Thymus (tissue), 11 donors: Measurements from ENCODE around the gene ANKRD29. TPM values are rescaled to one million over a fixed set of nuclear protein-coding genes. Genes with fewer than 3 reads are reported as not detected.
"Not testable (repeated sequence)": the region's sequence is repeated elsewhere in the genome, so short reads cannot be mapped to it uniquely, and the experiment has no call there.

Source experiments
- DNase-seq, 9 donors: peaks; one replicate each; pipeline ENCODE4 v3.0.0-alpha.2; 2013; ENCODE audit warnings: low spot score in 9 of 9, low read depth in 6 of 9, missing footprints in 1 of 9
- H3K27ac ChIP-seq, 2 donors: one replicate each; pipeline ENCODE4 v1.5.1; 2013; ENCODE audit warnings: control low read depth in 1 of 2, low read depth in 1 of 2, low read length in 1 of 2, mild to moderate bottlenecking in 1 of 2, moderate library complexity in 1 of 2
- H3K27me3 ChIP-seq, 2 donors: one replicate each; pipeline ENCODE4 v1.5.1; 2013; ENCODE audit warnings: low read length in 1 of 2; ENCODE audit not compliant: control insufficient read depth in 2 of 2, insufficient read depth in 1 of 2
- H3K36me3 ChIP-seq, 2 donors: one replicate each; pipeline ENCODE4 v1.5.1; 2013; ENCODE audit warnings: low read length in 1 of 2, mild to moderate bottlenecking in 1 of 2, moderate library complexity in 1 of 2; ENCODE audit not compliant: control insufficient read depth in 2 of 2, insufficient read depth in 2 of 2
- H3K4me1 ChIP-seq, 2 donors: one replicate each; pipeline ENCODE4 v1.5.1; 2013; ENCODE audit warnings: low read length in 2 of 2; ENCODE audit not compliant: control insufficient read depth in 2 of 2, insufficient read depth in 2 of 2
- H3K4me3 ChIP-seq, 2 donors: one replicate each; pipeline ENCODE4 v1.5.1; 2013; ENCODE audit warnings: low read length in 2 of 2, control low read depth in 1 of 2, mild to moderate bottlenecking in 1 of 2
- H3K9me3 ChIP-seq, 2 donors: one replicate each; pipeline ENCODE4 v1.5.1; 2013; ENCODE audit warnings: low read length in 1 of 2, mild to moderate bottlenecking in 1 of 2; ENCODE audit not compliant: control insufficient read depth in 2 of 2, insufficient read depth in 1 of 2
- WGBS: extraction: QIAGEN DNeasy Blood & Tissue Kit; methylation state at CpG from one replicate; pipeline ENCODE4 v1.1.7; 2013; 5-methylcytosine and 5-hydroxymethylcytosine counted together
- polyA plus RNA-seq: library from polyadenylated mRNA; stranded (reverse); fragments of 200-250 nt; gene quantifications from one replicate; pipeline ENCODE4 v1.2.3, GENCODE V29; 2013
- total RNA-seq: library from RNA; stranded (reverse); fragments of 120-200 nt; gene quantifications from one replicate; pipeline ENCODE4 v1.2.4, GENCODE V29; 2013
- donor health status: healthy.

Gene ANKRD29
- total and polyA plus RNA-seq, 2 donors, result 3.4 to 13.0 TPM

GRCh38 chr18:23585007-23585871, 77.5 kb downstream of the ANKRD29 start:
- Histone ChIP-seq H3K36me3 (peaks cover 0 to 15% of the 10 kb centered on the region in 2 donors), H3K4me1 (peaks cover 5 to 28% of the 10 kb centered on the region in 2 donors), H3K4me3 (peak overlapping the region; percentile 99), H3K27ac (peak overlapping the region in 1 of 2 donors; percentile 8), H3K27me3 (peaks cover 0 to 7% of the 10 kb centered on the region in 2 donors), H3K9me3 (no peaks in the 10 kb centered on the region)
- WGBS, result 34% methylated on average over 19 of the region's 19 CpGs
- DNase-seq, result peak in 2 of 9 donors; percentile 21 to 42

- Histone ChIP-seq H3K36me3 (peaks cover 0 to 15% of the 10 kb centered on the region in 2 donors), H3K4me3 (no peak overlapping the region), H3K27ac (no peak overlapping the region), H3K4me1 (peaks cover 5 to 32% of the 10 kb centered on the region in 2 donors), H3K9me3 (no peaks in the 10 kb centered on the region), H3K27me3 (peaks cover 0 to 7% of the 10 kb centered on the region in 2 donors)
- DNase-seq, result no peak
- 98% methylated on average over 13 of the region's 13 CpGs for WGBS
Observed at GRCh38 chr18:23584019-23584983, 78.4 kb downstream of the ANKRD29 start.

- Histone ChIP-seq H3K27me3 (peaks cover 0 to 5% of the 10 kb centered on the region in 2 donors), H3K4me3 (no peak overlapping the region), H3K4me1 (peaks cover 12 to 41% of the 10 kb centered on the region in 2 donors), H3K9me3 (no peaks in the 10 kb centered on the region), H3K36me3 (peaks cover 0 to 15% of the 10 kb centered on the region in 2 donors), H3K27ac (no peak overlapping the region)
- 98% methylated on average over 5 of the region's 5 CpGs for WGBS
- no peak for DNase-seq
Observed at GRCh38 chr18:23583071-23583865, 79.4 kb downstream of the ANKRD29 start.

- Histone ChIP-seq H3K27me3 (no peaks in the 10 kb centered on the region), H3K27ac (no peak overlapping the region)
- DNase-seq, result no peak
Observed at GRCh38 chr18:23580677-23581367, 81.9 kb downstream of the ANKRD29 start.

GRCh38 chr18:23578891-23579653, 83.6 kb downstream of the ANKRD29 start:
- H3K9me3 ChIP-seq, result no peaks in the 10 kb centered on the region
- no peak overlapping the region for H3K4me3 ChIP-seq
- peak in 1 of 9 donors; percentile 15 for DNase-seq
- H3K27me3 ChIP-seq, result no peaks in the 10 kb centered on the region
- peaks cover 17 to 39% of the 10 kb centered on the region in 2 donors for H3K4me1 ChIP-seq
- H3K27ac ChIP-seq, result peak overlapping the region in 1 of 2 donors; percentile 77
- peaks cover 4 to 28% of the 10 kb centered on the region in 2 donors for H3K36me3 ChIP-seq
- WGBS, result 93% methylated on average over 8 of the region's 8 CpGs

More at GRCh38 chr18:23580677-23581367, 81.9 kb downstream of the ANKRD29 start:
- H3K4me1 ChIP-seq, result peaks cover 16 to 40% of the 10 kb centered on the region in 2 donors
- peaks cover 0 to 18% of the 10 kb centered on the region in 2 donors for H3K36me3 ChIP-seq
- 99% methylated on average over 6 of the region's 6 CpGs for WGBS
- H3K4me3 ChIP-seq, result no peak overlapping the region
- H3K9me3 ChIP-seq, result no peaks in the 10 kb centered on the region

- Histone ChIP-seq H3K27me3 (no peaks in the 10 kb centered on the region), H3K36me3 (peaks cover 4 to 31% of the 10 kb centered on the region in 2 donors), H3K27ac (peak overlapping the region in 1 of 2 donors; percentile 77), H3K4me1 (peaks cover 20 to 43% of the 10 kb centered on the region in 2 donors), H3K9me3 (no peaks in the 10 kb centered on the region), H3K4me3 (no peak overlapping the region)
- DNase-seq, result peak; percentile 49 to 93 (median 78)
- 61% methylated on average over 6 of the region's 6 CpGs for WGBS
Observed at GRCh38 chr18:23578067-23578701, 84.5 kb downstream of the ANKRD29 start.

- not testable (repeated sequence) for H3K4me3 ChIP-seq, DNase-seq, H3K27ac ChIP-seq, H3K27me3 ChIP-seq, H3K9me3 ChIP-seq
- 99% methylated on average over 23 of the region's 24 CpGs for WGBS
- peaks cover 9 to 35% of the 10 kb centered on the region in 2 donors for H3K36me3 ChIP-seq
- H3K4me1 ChIP-seq, result peaks cover 20 to 47% of the 10 kb centered on the region in 2 donors
Observed at GRCh38 chr18:23577521-23577920, 85.2 kb downstream of the ANKRD29 start.
